Ovary (tissue), 9 donors: Measurements from ENCODE around the gene CRTAP. TPM values are rescaled to one million over a fixed set of nuclear protein-coding genes. Genes with fewer than 3 reads are reported as not detected.

Source experiments
- DNase-seq, 5 donors: peaks; one replicate each; pipeline ENCODE4 v3.0.0-alpha.2; 2019 to 2020
- H3K27ac ChIP-seq, 2 donors: fragments of 200-600 bp; one replicate each; pipeline versions ENCODE4 v1.5.1 to v1.8.0; 2019 to 2022
- H3K27me3 ChIP-seq: fragments of 200-600 bp; one replicate; pipeline ENCODE4 v1.8.0; 2022
- H3K36me3 ChIP-seq: fragments of 200-600 bp; sonication (generic); one replicate; pipeline ENCODE4 v1.5.1; 2019
- H3K4me1 ChIP-seq: one replicate; pipeline ENCODE4 v1.8.1; 2013; ENCODE audit warnings: mild to moderate bottlenecking, moderate library complexity; ENCODE audit not compliant: insufficient read depth
- H3K4me3 ChIP-seq: fragments of 200-600 bp; sonication (generic); one replicate; pipeline ENCODE4 v1.5.1; 2017
- H3K9me3 ChIP-seq, 2 donors: fragments of 200-600 bp in 1 of 2; sonication (generic) in 1 of 2; one replicate each; pipeline versions ENCODE4 v1.5.1 to v1.8.1; 2013 to 2019; ENCODE audit warnings: mild to moderate bottlenecking in 1 of 2, moderate library complexity in 1 of 2
- EP300 ChIP-seq: sonication (generic); formaldehyde crosslinking; IDR thresholded peaks from one replicate; pipeline ENCODE4 v1.6.1; 2017; ENCODE audit warnings: antibody characterized with exemption
- POLR2A ChIP-seq: fragments of 450-650 bp; IDR thresholded peaks from one replicate; pipeline ENCODE4 v1.6.1; 2017; ENCODE audit warnings: antibody characterized with exemption, mild to moderate bottlenecking, moderate library complexity
- WGBS, 3 donors: extraction: QIAGEN DNeasy Blood & Tissue Kit in 1 of 3; methylation state at CpG; one replicate each; pipeline versions ENCODE4 v1.1.5 to v1.1.7; 2013 to 2017; 5-methylcytosine and 5-hydroxymethylcytosine counted together
- intact Hi-C, 4 donors: fragments of 100-400 bp; cut with DNase I; formaldehyde crosslinking; loops; one replicate each; pipeline versions ENCODE4 v1.11.0 to v1.15.1; 2022 to 2023
- polyA plus RNA-seq, 2 donors: library from polyadenylated mRNA; stranded (reverse); fragments of 200-250 nt in 1 of 2; fragments of 350-450 nt in 1 of 2; fragmentation: Illumina TruSeq in 1 of 2; extraction: RNeasy Lipid Tissue Mini Kit (QIAGEN cat#74804) in 1 of 2; gene quantifications; one replicate each; pipeline ENCODE4 v1.2.3, GENCODE V29; 2013 to 2014
- total RNA-seq, 7 donors: library from RNA; depleted of rRNA in 2 of 7; stranded (reverse); fragments of >200 nt in 2 of 7; fragmentation: NEBNext Ultra II Directional in 3 of 7; extraction: Animal tissue kit (Norgen Biotek cat#: 25700) in 3 of 7; gene quantifications; one replicate each; pipeline versions ENCODE4 v1.1.0 to v1.2.4, GENCODE V29; 2016 to 2023
- TF ChIP-seq, protein P1 (sequence below), 3 donors: fragments of 450-650 bp in 2 of 3; fragments of 200-600 bp in 1 of 3; IDR thresholded peaks; one replicate each; pipeline versions ENCODE4 v1.5.1 to v1.8.0; 2016 to 2022; ENCODE audit warnings: antibody characterized with exemption in 3 of 3, mild to moderate bottlenecking in 1 of 3
- donor health status: DM: no; HTN: no; CAD: no; lungs with moderate emphysema.
- donor health status: DM: no; HTN: no; CAD: no.
- donor health status: Bipolar disorder and iron deficiency.
- donor health status: DM: yes; HTN: yes; CAD: no.
- donor health status: DM: no; HTN: no; CAD: no.
- donor health status: DM: yes; HTN: yes; CAD: no.

Gene CRTAP
- total and polyA plus RNA-seq, 9 donors = 130 to 788 (median 251) TPM

DNA sequence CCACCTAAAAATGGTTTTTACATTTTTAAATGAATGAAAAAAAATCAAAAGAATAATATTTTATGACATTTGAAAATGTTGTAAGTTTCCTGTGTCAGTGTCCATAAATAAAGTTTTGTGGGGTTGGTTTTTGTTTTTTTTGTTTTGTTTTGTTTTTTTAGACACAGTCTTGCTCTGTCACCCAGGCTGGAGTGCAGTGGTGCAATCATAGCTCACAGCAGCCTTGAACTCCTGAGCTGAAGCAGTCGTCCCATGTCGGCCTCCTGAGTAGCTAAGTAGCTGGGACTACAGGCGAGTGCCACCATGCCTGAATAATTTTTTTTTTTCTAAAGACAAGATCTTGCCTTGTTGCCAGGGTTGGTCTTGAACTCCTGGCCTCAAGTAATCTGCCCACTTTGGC lies 14.1 kb upstream of the CRTAP start:
- no peaks in the 10 kb centered on the region for H3K27me3 ChIP-seq
- 58 to 67% (median 66%) methylated on average over 3 of the region's 3 CpGs for WGBS, 3 donors
- intact Hi-C loops = no loop called here

DNA sequence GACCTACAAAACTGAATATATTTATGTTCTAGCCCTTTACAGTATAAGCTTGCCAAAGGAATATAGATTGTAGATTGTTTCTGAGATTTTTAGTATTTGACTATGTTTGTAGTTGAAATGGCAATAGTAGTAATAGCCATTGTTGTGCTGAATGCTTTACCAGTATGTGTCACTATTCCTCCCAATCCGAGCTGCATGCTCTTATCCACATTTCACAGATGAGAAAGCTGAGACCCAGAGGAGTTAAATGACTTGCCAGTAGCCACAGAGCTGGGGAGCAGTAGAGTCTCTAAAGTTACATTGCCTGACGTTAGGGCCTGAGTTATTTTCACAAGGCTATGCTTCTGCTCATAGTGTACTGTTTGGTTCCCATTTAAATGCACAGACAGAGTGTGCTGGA lies 13.6 kb upstream of the CRTAP start:
- Histone ChIP-seq H3K27me3 (no peaks in the 10 kb centered on the region), H3K4me3 (no peak overlapping the region), H3K36me3 (no peaks in the 10 kb centered on the region), H3K4me1 (no peaks in the 10 kb centered on the region), H3K27ac (no peak overlapping the region), H3K9me3 (no peaks in the 10 kb centered on the region)
- 50 to 70% (median 67%) methylated on average over 2 of the region's 2 CpGs for WGBS, 3 donors
- TF ChIP-seq EP300 (no peak), POLR2A (no peak)
- TF ChIP-seq, protein P1, sequence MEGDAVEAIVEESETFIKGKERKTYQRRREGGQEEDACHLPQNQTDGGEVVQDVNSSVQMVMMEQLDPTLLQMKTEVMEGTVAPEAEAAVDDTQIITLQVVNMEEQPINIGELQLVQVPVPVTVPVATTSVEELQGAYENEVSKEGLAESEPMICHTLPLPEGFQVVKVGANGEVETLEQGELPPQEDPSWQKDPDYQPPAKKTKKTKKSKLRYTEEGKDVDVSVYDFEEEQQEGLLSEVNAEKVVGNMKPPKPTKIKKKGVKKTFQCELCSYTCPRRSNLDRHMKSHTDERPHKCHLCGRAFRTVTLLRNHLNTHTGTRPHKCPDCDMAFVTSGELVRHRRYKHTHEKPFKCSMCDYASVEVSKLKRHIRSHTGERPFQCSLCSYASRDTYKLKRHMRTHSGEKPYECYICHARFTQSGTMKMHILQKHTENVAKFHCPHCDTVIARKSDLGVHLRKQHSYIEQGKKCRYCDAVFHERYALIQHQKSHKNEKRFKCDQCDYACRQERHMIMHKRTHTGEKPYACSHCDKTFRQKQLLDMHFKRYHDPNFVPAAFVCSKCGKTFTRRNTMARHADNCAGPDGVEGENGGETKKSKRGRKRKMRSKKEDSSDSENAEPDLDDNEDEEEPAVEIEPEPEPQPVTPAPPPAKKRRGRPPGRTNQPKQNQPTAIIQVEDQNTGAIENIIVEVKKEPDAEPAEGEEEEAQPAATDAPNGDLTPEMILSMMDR (IDR thresholded peaks at IDR 0.05) = no peak
- no peak for DNase-seq
- intact Hi-C loops = no loop called here

More for the DNA sequence above, 14.1 kb upstream of the CRTAP start:
- TF ChIP-seq, protein P1 (IDR thresholded peaks at IDR 0.05) = no peak
- TF ChIP-seq EP300 (no peak), POLR2A (no peak)
- DNase-seq = no peak
- H3K4me1 ChIP-seq = no peaks in the 10 kb centered on the region
- H3K9me3 ChIP-seq = no peaks in the 10 kb centered on the region
- H3K27ac ChIP-seq = no peak overlapping the region
- no peak overlapping the region for H3K4me3 ChIP-seq
- no peaks in the 10 kb centered on the region for H3K36me3 ChIP-seq

DNA sequence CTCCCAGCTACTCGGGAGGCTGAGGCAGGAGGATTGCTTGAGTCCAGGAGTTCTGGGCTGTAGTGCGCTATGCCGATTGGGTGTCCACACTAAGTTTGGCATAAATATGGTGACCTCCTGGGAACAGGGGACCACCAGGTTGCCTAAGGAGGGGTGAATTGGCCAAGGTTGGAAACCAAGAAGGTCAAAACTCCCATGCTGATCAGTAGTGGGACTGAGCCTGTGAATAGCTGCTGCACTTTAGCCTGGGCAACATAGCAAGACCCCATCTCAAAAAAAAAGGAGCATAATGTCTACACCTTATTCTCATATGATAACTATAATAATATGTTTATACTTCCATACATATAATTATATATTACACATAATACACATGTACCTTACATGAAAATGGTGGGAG lies 10.8 kb upstream of the CRTAP start:
- TF ChIP-seq, protein P1 (IDR thresholded peaks at IDR 0.05) = no peak
- no peak for TF ChIP-seq POLR2A
- DNase-seq = no peak
- Histone ChIP-seq H3K36me3 (no peaks in the 10 kb centered on the region), H3K27ac (no peak overlapping the region), H3K4me3 (no peak overlapping the region), H3K4me1 (no peaks in the 10 kb centered on the region), H3K9me3 (no peaks in the 10 kb centered on the region), H3K27me3 (no peaks in the 10 kb centered on the region)
- intact Hi-C loops = no loop called here
- WGBS, 3 donors = 93 to 98% (median 98%) methylated on average over 3 of the region's 3 CpGs

DNA sequence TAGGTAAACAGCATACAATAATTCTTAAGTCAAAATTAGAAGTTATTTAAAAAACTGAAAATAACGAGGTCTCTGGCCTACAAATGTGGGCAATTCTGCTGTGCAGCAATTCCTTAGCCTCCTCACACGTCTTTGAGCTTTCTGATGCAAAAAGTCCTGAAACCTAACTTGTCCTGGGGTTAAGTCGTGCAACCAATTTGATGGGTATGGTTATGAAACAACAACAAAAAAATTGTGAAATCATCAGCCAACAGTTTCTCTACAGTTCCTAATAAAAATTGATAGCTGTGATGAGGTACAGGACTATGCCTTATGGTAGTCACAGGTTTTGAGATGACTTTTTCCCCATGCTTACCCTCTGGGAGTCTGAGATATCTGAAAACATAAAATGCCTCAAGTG lies 10.3 kb upstream of the CRTAP start:
- TF ChIP-seq, protein P1 (IDR thresholded peaks at IDR 0.05) = no peak
- TF ChIP-seq EP300 (no peak), POLR2A (no peak)
- no peaks in the 10 kb centered on the region for H3K9me3 ChIP-seq
- intact Hi-C loops = no loop called here
- no peaks in the 10 kb centered on the region for H3K36me3 ChIP-seq
- H3K27me3 ChIP-seq = no peaks in the 10 kb centered on the region
- no peak overlapping the region for H3K4me3 ChIP-seq
- DNase-seq = no peak
- 75 to 86% (median 83%) methylated on average over 3 of the region's 3 CpGs for WGBS, 3 donors
- no peak overlapping the region for H3K27ac ChIP-seq
- H3K4me1 ChIP-seq = no peaks in the 10 kb centered on the region

DNA sequence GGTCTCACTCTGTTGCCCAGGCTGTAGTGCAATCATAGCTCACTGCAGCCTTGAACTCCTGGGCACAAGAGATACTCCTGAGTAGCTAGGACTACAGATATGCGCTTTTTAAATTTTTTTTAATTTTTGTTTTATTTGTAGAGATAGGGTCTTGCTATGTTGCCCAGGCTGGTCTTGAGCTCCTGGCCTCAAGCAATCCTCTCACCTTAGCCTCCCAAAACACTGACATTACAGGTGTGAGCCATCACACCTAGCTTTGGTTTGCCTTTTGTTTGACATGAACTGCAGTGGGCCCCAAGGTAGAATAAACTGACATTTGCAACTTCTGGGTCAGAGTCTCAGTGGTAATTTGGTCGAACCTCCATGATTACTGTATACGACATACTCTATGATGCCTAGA lies 9.0 kb upstream of the CRTAP start:
- TF ChIP-seq EP300 = no peak
- no peak for TF ChIP-seq POLR2A
- TF ChIP-seq, protein P1 (IDR thresholded peaks at IDR 0.05) = no peak
- no peak for DNase-seq
- 79 to 91% (median 88%) methylated on average over 3 of the region's 3 CpGs for WGBS, 3 donors
- intact Hi-C loops = no loop called here
- Histone ChIP-seq H3K4me1 (no peaks in the 10 kb centered on the region), H3K27ac (no peak overlapping the region), H3K4me3 (no peak overlapping the region), H3K27me3 (no peaks in the 10 kb centered on the region), H3K36me3 (no peaks in the 10 kb centered on the region), H3K9me3 (no peaks in the 10 kb centered on the region)
